Left renal cortex interstitium (tissue), 4 donors: ENCODE data around the gene PLEKHG2. TPM values are rescaled to one million over a fixed set of nuclear protein-coding genes. Genes with fewer than 3 reads are reported as not detected.
"Not testable (repeated sequence)": the region's sequence is repeated elsewhere in the genome, so short reads cannot be mapped to it uniquely, and the experiment has no call there.

Experiments
- DNase-seq, 4 donors: peaks; one replicate each; pipeline ENCODE4 v3.0.0-alpha.2; 2013; ENCODE audit warnings: low read depth in 4 of 4, low spot score in 2 of 4, missing footprints in 1 of 4
- polyA plus RNA-seq, 4 donors: library from polyadenylated mRNA; unstranded; fragments of 120-200 nt; gene quantifications; one replicate each; pipeline ENCODE4 v1.2.1, GENCODE V29; 2013; ENCODE audit not compliant: insufficient read length in 4 of 4

PLEKHG2 gene
- polyA plus RNA-seq, 4 donors: 56.7 to 139 (median 101) TPM

GRCh38 chr19:39436350-39436716 is 23.9 kb downstream of the PLEKHG2 start:
- peak in 1 of 4 donors; percentile 24 for DNase-seq

GRCh38 chr19:39438270-39438934 is 25.9 kb downstream of the PLEKHG2 start:
- DNase-seq: no peak

- DNase-seq: peak in 1 of 4 donors; percentile 18
Measured at GRCh38 chr19:39444598-39445195, 32.2 kb downstream of the PLEKHG2 start.

- DNase-seq: peak; percentile 85 to 95 (median 93)
Measured at GRCh38 chr19:39445196-39446111, 33.0 kb downstream of the PLEKHG2 start, which contains the start of gene SUPT5H. Gene SUPT5H, plus strand, starts transcription at chr19:39445582. Its CDS starts 309 bp downstream, at chr19:39445891.

GRCh38 chr19:39446365-39447084 is 34.1 kb downstream of the PLEKHG2 start:
- no peak for DNase-seq

- DNase-seq: no peak
Measured at GRCh38 chr19:39448271-39448670, 35.8 kb downstream of the PLEKHG2 start.

GRCh38 chr19:39449116-39449797 is 36.8 kb downstream of the PLEKHG2 start:
- no peak for DNase-seq

- DNase-seq: not testable (repeated sequence)
Measured at GRCh38 chr19:39451257-39451656, 38.8 kb downstream of the PLEKHG2 start.

- no peak for DNase-seq
Measured at GRCh38 chr19:39463403-39463802, 50.9 kb downstream of the PLEKHG2 start.

- no peak for DNase-seq
Measured at GRCh38 chr19:39465956-39466747, 53.7 kb downstream of the PLEKHG2 start.

GRCh38 chr19:39467941-39468340 is 55.5 kb downstream of the PLEKHG2 start:
- no peak for DNase-seq

GRCh38 chr19:39469036-39469435 is 56.6 kb downstream of the PLEKHG2 start:
- DNase-seq: no peak

GRCh38 chr19:39469567-39469966 is 57.1 kb downstream of the PLEKHG2 start:
- no peak for DNase-seq

GRCh38 chr19:39470724-39471339 is 58.4 kb downstream of the PLEKHG2 start:
- DNase-seq: no peak

- no peak for DNase-seq
Measured at GRCh38 chr19:39471756-39472536, 59.5 kb downstream of the PLEKHG2 start.

- no peak for DNase-seq
Measured at GRCh38 chr19:39472746-39473442, 60.4 kb downstream of the PLEKHG2 start.

- DNase-seq: no peak
Measured at GRCh38 chr19:39473443-39473960, 61.0 kb downstream of the PLEKHG2 start.
